HEK293 (cell line): ENCODE data around the gene EXD3.

Experiments used
- ZBTB17 ChIP-seq: fragments of 450-650 bp; formaldehyde crosslinking; IDR thresholded peaks from 2 replicates; pipeline ENCODE4 v1.5.1; 2016; ENCODE audit warnings: missing biosample characterization, missing genetic modification characterization
- ZBTB8A ChIP-seq: fragments of 450-650 bp; formaldehyde crosslinking; IDR thresholded peaks from 2 replicates; pipeline ENCODE4 v1.5.1; 2016; ENCODE audit warnings: missing biosample characterization, missing genetic modification characterization
- ZNF157 ChIP-seq: fragments of 450-650 bp; formaldehyde crosslinking; IDR thresholded peaks from 2 replicates; pipeline ENCODE4 v1.5.1; 2016; ENCODE audit warnings: missing biosample characterization, missing genetic modification characterization
- TF ChIP-seq, protein P1 (sequence below): fragments of 450-650 bp; formaldehyde crosslinking; IDR thresholded peaks from 2 replicates; pipeline ENCODE4 v1.5.1; 2016; ENCODE audit warnings: missing biosample characterization, missing genetic modification characterization, low read depth

DNA sequence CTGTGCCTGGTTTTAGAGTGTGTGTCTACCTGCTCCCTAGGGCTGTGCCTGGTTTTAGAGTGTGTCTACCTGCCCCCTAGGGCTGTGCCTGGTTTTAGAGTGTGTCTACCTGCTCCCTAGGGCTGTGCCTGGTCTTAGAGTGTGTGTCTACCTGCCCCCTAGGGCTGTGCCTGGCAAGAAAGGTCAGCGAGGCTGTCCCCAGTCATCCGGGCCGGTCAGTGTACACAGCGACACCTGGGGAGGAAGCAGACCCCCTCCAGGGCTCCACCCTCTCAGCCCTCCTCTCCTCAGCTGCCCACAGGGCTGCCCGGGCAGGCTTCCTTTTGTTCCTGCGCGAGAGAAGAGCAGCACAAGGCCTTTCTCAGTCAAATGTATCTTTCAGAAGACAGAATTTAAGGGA is 125.0 kb downstream of the EXD3 start:
- TF ChIP-seq ZBTB8A (tag by site-specific recombination) = no peak
- TF ChIP-seq, protein P1, sequence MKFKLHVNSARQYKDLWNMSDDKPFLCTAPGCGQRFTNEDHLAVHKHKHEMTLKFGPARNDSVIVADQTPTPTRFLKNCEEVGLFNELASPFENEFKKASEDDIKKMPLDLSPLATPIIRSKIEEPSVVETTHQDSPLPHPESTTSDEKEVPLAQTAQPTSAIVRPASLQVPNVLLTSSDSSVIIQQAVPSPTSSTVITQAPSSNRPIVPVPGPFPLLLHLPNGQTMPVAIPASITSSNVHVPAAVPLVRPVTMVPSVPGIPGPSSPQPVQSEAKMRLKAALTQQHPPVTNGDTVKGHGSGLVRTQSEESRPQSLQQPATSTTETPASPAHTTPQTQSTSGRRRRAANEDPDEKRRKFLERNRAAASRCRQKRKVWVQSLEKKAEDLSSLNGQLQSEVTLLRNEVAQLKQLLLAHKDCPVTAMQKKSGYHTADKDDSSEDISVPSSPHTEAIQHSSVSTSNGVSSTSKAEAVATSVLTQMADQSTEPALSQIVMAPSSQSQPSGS (tag by site-specific recombination) = no peak
- TF ChIP-seq ZNF157 = no peak
- TF ChIP-seq ZBTB17 (tag by site-specific recombination) = no peak
